Muscle layer of duodenum (tissue), 2 donors: ENCODE measurements around the gene POLD3.

ENCODE experiments used
- H3K27ac ChIP-seq: one replicate; pipeline ENCODE4 v1.7.0; 2013; ENCODE audit warnings: mild to moderate bottlenecking, low read length
- H3K27me3 ChIP-seq: one replicate; pipeline ENCODE4 v1.7.0; 2013; ENCODE audit warnings: low read depth, mild to moderate bottlenecking, control low read depth, low read length
- H3K36me3 ChIP-seq, 2 donors: one replicate each; pipeline ENCODE4 v1.7.0; 2013; ENCODE audit warnings: low read length in 2 of 2, control low read depth in 1 of 2, mild to moderate bottlenecking in 1 of 2; ENCODE audit not compliant: insufficient read depth in 2 of 2, control insufficient read depth in 1 of 2
- H3K4me1 ChIP-seq, 2 donors: one replicate each; pipeline ENCODE4 v1.7.0; 2013; ENCODE audit warnings: low read length in 2 of 2, mild to moderate bottlenecking in 2 of 2, control low read depth in 1 of 2, moderate library complexity in 1 of 2; ENCODE audit not compliant: insufficient read depth in 2 of 2, control insufficient read depth in 1 of 2
- H3K4me3 ChIP-seq, 2 donors: one replicate each; pipeline ENCODE4 v1.7.0; 2013; ENCODE audit warnings: low read length in 2 of 2, low read depth in 1 of 2, mild to moderate bottlenecking in 1 of 2
- H3K9me3 ChIP-seq, 2 donors: one replicate each; pipeline ENCODE4 v1.7.0; 2013; ENCODE audit warnings: low read length in 2 of 2, control low read depth in 1 of 2, mild to moderate bottlenecking in 1 of 2; ENCODE audit not compliant: control insufficient read depth in 1 of 2
- donor health status: healthy.

The POLD3 gene

DNA sequence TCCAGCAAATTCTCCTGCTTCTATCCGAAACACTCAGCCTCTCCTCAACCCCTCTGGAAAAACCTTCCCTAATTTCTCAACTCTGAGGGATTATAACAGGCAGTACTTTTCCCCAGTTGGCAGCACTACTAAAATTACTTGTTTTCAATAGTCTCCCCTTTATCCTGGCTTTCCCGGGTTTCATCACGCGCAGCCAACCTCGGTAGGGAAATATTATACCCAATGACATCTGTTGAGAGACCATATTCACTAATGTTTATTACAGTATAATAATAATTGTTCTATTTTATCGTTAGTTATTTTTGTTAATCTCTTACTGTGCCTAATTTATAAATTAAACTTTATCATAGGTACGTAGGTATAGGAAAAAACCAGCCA is 330 bp upstream of the POLD3 start:
- Histone ChIP-seq H3K27me3 (no peaks in the 10 kb centered on the region), H3K9me3 (no peaks in the 10 kb centered on the region), H3K36me3 (peaks cover 7 to 10% of the 10 kb centered on the region in 2 donors), H3K4me3 (peak overlapping the region; percentile 93 to 98), H3K27ac (no peak overlapping the region), H3K4me1 (peaks cover 0 to 16% of the 10 kb centered on the region in 2 donors)

DNA sequence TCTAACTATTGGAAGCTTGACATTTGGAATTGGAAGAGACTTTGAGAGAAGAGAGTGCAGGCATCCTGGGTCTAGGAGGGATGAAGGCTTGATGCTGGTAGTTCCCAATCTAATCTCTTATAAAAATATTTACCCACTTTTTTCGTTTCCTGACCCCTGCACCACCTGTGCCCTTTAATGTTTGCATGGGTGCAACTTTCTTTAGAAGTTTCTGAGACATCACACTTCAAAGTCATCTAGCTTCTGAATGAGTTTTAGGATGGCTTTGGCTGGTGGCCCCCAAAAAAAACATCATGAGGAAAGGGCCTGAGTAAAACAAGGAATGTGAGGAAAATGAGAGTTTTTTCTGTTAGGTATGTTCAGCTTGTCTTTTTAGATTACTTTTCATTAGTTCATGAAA is 1.1 kb downstream of the POLD3 start:
- peak overlapping the region; percentile 72 for H3K27ac ChIP-seq
- no peaks in the 10 kb centered on the region for H3K9me3 ChIP-seq
- no peaks in the 10 kb centered on the region for H3K27me3 ChIP-seq
- H3K4me3 ChIP-seq = peak overlapping the region; percentile 93 to 98
- H3K4me1 ChIP-seq = peaks cover 0 to 16% of the 10 kb centered on the region in 2 donors
- H3K36me3 ChIP-seq = peaks cover 7 to 17% of the 10 kb centered on the region in 2 donors

DNA sequence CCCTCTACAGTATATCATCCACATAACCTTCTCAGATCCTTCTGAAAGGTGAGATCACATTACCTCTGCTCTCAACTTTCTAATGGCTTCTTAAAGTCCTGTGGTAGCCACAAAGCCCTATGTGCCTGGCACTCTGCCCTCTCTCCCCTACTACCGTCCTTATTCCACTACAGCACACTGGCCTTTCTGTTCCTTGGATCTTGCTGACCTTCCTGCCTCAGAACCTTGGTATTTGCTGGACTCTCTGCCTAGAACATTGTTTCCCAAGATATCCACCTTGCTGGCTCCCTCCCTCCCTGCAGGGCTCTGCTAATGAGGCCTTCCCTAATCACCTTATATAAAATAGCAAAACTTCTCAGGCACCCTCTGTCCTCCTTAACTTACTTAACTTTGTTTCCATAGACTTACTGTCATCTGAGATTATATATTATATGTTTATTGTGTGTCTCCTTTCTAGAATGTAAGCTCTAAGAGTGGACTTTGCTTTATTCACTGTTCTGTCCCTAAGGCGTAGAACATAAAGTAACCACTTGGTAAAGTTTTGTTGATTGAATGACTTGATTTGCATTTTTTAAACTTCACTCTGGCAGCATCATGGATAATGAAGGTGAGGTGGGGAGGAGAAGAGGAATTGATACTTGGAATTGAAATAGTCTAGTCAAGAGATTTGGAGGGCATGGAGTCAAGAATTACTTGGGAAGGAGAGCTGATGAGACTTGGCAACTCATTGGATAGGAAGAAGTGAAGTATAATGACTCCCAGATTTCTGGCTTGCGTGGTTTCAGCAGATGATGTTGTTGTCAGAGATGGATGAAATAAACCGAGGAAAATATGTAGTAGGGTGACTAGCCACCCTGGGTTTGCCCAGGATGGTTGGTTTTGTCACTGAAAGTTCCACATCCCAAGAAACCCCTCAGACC is 10.5 kb downstream of the POLD3 start:
- Histone ChIP-seq H3K27me3 (no peaks in the 10 kb centered on the region), H3K27ac (no peak overlapping the region), H3K4me1 (no peaks in the 10 kb centered on the region), H3K36me3 (peaks cover 0 to 16% of the 10 kb centered on the region in 2 donors), H3K4me3 (no peak overlapping the region), H3K9me3 (no peaks in the 10 kb centered on the region)

DNA sequence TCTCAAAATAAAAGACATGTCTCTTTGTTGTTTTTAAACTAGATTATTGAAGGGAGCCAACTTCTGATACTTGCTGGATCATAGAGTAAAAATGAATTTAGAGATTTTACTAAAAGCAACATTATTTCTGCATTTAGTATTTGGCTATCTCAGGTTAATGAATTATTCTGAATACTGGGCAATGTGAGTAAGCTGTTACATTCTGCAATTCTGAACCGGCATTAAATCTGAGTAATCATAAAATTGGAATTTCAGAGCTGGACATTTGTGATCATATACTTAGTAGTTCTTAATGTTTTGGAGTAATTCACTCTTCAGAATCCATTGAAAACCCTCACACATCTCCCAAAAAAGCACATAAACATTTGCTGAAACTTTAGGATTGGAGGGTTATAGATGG is 11.5 kb downstream of the POLD3 start:
- no peak overlapping the region for H3K4me3 ChIP-seq
- H3K36me3 ChIP-seq = peaks cover 0 to 16% of the 10 kb centered on the region in 2 donors
- H3K27ac ChIP-seq = no peak overlapping the region
- H3K4me1 ChIP-seq = no peaks in the 10 kb centered on the region
- no peaks in the 10 kb centered on the region for H3K9me3 ChIP-seq
- H3K27me3 ChIP-seq = no peaks in the 10 kb centered on the region

DNA sequence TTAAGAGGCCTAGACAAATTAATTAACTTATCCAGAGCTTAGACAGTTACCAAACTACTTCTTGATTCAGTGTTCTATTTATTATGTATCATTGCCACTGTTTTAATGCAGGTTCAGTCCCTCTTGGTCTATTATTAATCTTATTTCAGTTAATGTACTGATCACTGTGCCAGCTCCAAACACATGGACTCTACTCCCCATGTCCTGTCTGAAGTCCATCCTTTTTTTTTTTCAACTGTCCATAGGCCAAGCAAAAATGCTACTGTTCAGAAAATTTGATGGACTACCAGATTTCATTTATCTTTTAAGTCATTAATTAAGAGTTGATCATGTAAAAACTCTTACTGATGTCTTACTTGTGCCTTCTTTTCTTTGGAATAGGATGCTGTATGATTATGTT is 11.9 kb downstream of the POLD3 start:
- H3K4me3 ChIP-seq = no peak overlapping the region
- peaks cover 0 to 16% of the 10 kb centered on the region in 2 donors for H3K36me3 ChIP-seq
- no peaks in the 10 kb centered on the region for H3K27me3 ChIP-seq
- no peaks in the 10 kb centered on the region for H3K9me3 ChIP-seq
- no peak overlapping the region for H3K27ac ChIP-seq
- no peaks in the 10 kb centered on the region for H3K4me1 ChIP-seq

DNA sequence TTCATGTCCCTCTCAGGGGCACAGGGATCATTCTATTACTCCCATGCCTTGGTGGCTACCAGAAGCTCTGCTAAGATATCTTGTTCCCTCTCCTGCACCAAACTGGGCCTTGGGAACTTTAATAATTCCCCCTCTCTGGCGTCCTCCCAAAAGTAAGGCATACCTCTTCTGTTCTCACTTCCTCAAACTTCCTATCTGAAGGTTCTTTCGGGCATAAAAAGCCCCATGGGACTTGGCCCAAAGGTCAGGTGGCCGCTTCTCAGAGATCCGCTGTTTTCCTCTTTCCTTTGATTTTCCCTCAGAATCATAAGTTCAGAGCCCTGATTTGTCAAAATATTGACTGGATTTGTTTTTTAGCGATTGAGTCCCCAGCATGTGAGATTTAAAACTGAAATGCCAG is 13.0 kb downstream of the POLD3 start:
- H3K9me3 ChIP-seq = no peaks in the 10 kb centered on the region
- H3K36me3 ChIP-seq = peaks cover 0 to 16% of the 10 kb centered on the region in 2 donors
- no peak overlapping the region for H3K27ac ChIP-seq
- no peaks in the 10 kb centered on the region for H3K4me1 ChIP-seq
- H3K4me3 ChIP-seq = no peak overlapping the region
- H3K27me3 ChIP-seq = no peaks in the 10 kb centered on the region

DNA sequence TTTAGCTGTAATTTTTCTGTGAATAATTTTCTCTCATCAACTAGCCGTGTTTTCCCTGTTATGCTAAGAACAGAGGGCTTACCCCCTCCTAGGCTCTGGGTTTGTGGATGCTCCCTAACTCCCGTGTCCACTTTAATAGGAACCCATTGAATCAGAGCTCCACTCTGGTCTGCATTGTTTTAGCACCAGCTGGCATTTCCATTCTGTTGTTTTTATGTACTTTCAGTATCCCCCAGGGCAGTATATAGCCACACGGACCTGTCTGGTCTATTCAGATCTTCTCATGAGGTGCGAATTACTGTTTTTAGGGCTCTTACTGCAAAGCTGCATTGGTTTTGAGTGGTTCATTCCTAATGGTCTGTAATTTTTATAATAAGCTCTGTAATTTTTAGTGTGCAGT is 16.0 kb downstream of the POLD3 start:
- Histone ChIP-seq H3K9me3 (no peaks in the 10 kb centered on the region), H3K27ac (no peak overlapping the region), H3K36me3 (peaks cover 6 to 9% of the 10 kb centered on the region in 2 donors), H3K27me3 (no peaks in the 10 kb centered on the region), H3K4me1 (peaks cover 6 to 7% of the 10 kb centered on the region in 2 donors), H3K4me3 (no peak overlapping the region)

DNA sequence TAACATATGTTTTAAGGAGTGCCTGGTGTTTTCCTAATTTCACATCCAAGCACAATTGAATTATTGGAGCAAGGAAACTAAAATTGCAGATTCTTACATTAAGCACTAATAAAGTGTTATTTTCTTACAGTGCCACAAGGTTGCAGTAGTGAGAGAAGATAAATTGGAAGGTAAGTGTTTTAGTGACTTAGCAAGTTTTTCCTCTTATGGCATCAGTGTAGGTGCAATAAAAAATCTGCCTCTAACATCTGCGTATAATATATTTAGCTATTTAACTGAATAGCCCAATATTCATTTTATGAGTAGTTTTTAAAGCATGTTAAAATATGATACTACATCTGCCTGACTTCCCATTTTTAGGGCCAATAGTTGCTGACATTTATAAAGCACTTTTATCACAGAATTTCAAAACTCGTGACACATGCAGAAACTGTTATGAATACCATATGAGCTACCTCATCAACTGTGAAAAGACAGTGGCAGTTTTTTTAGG is 19.0 kb downstream of the POLD3 start:
- Histone ChIP-seq H3K4me1 (peaks cover 6 to 7% of the 10 kb centered on the region in 2 donors), H3K27ac (peak overlapping the region; percentile 54), H3K9me3 (no peaks in the 10 kb centered on the region), H3K4me3 (no peak overlapping the region), H3K27me3 (no peaks in the 10 kb centered on the region), H3K36me3 (peaks cover 0 to 9% of the 10 kb centered on the region in 2 donors)

DNA sequence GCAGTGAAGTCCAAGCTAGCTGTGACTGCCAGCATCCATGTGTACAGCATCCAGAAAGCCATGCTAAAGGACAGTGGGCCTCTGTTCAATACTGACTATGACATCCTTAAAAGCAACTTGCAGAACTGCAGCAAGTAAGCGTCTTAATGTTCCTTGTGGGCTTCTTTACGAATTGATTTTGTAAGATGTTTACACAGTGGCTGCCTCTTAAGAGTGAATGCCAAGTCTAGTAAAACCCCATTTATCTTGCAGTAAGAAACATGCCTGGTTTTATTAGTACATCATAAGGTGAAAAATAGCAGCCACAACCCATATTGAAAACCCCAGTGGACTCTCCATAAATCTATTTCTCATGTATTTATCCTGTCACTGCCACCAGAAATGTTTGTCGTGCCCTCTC is 20.5 kb downstream of the POLD3 start:
- Histone ChIP-seq H3K36me3 (peaks cover 2 to 9% of the 10 kb centered on the region in 2 donors), H3K4me1 (peaks cover 6 to 7% of the 10 kb centered on the region in 2 donors), H3K4me3 (no peak overlapping the region), H3K9me3 (no peaks in the 10 kb centered on the region), H3K27me3 (no peaks in the 10 kb centered on the region), H3K27ac (peak overlapping the region; percentile 54)

DNA sequence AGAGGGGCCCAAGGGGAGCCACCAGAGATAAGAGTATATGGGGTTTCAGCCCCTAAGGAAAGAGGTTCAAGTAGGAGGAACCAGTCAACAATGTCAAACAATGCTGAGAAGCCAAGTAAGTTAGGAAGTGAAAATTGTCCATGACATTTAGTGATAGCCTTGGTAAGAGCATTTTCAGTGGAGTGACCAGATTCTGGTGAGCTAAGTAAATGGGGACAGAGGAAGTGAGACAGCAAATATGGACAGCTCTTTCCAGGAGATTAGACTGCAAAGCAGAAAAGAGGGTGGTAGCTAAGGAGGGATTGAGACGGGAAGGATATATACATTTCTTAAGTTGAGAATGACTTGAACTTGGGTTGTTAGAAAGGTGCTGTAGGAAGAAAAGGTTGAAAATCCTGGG is 22.9 kb downstream of the POLD3 start:
- H3K9me3 ChIP-seq = no peaks in the 10 kb centered on the region
- H3K27ac ChIP-seq = peak overlapping the region; percentile 41
- H3K4me3 ChIP-seq = no peak overlapping the region
- H3K4me1 ChIP-seq = peaks cover 6 to 7% of the 10 kb centered on the region in 2 donors
- peaks cover 10 to 13% of the 10 kb centered on the region in 2 donors for H3K36me3 ChIP-seq
- no peaks in the 10 kb centered on the region for H3K27me3 ChIP-seq

DNA sequence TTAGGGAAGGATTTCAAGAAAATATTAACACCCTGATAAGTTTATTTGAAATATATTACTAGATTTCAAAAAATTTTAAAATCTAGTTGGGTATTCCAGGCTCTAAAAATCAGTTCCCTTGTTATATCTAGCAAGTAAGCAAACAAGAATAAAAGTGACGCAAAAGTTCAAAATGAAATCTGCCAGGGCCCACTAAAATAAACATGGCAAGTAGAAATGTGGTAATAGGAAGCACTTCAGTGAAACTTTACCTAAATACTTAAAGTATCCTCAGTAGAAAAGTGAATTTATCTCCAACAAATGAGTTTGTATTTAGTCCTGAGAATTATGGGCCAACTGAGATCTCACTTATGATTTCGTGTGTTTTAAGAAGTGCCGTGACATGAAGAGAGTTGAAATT is 23.6 kb downstream of the POLD3 start:
- Histone ChIP-seq H3K27me3 (no peaks in the 10 kb centered on the region), H3K4me1 (peaks cover 6 to 7% of the 10 kb centered on the region in 2 donors), H3K4me3 (no peak overlapping the region), H3K27ac (no peak overlapping the region), H3K9me3 (no peaks in the 10 kb centered on the region), H3K36me3 (peaks cover 13 to 18% of the 10 kb centered on the region in 2 donors)
